CD4-positive, alpha-beta T cell treated with Interleukin-21 for 1 hour (primary cell): ENCODE measurements around the gene PCYT2.

Source experiments
- DNase-seq: peaks from one replicate; pipeline ENCODE4 v3.0.0-alpha.2; 2020

The PCYT2 gene

GRCh38 chr17:81942167-81942553, 31.0 kb upstream of the PCYT2 start:
- DNase-seq = no peak

GRCh38 chr17:81941484-81942166, 30.4 kb upstream of the PCYT2 start:
- DNase-seq = no peak

DNA sequence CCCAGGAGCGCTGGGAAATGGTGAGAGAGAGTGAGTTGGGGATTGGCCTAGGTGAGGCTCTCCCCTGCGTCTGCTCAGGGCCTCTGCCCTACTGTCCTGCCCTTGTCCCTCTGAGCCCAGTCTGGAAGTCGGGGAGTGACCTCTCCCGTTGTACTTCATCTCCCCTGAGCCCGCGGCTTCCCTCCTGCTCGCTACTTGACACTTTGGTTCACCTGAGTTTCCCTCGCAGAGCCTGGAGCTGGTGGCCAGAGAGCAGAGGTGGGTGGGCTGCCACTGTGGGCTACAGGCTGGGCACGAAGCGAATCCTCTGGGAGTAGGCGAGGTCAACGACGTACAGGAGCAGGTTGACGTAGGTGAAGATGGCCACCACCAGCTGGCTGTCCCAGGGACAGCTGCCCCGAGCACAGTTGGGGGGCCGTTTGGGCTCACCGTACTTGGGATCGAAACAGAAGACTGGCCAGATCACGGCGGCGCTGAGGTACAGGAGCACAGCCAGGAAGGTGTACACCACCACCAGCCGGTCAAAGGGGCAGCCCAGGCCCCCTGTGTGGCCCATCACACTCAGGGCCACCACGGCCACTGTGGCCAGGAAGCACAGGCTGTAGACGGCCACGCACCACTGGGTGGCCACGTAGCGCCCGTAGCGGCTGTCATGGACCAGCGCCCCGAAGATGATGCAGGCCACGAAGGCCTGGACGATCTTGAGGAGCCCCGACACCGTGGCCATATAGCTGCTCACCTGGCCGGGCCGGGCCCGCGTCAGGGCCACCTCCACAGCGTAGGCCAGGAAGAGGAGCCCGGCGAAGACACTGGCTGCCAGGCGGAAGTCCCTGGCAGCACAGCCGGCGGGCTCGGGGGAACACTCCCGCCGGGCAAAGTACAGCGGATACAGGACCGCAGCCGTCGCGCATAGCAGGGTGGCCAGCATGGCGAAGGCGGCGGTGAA, 29.6 kb upstream of the PCYT2 start:
- DNase-seq = no peak

DNA sequence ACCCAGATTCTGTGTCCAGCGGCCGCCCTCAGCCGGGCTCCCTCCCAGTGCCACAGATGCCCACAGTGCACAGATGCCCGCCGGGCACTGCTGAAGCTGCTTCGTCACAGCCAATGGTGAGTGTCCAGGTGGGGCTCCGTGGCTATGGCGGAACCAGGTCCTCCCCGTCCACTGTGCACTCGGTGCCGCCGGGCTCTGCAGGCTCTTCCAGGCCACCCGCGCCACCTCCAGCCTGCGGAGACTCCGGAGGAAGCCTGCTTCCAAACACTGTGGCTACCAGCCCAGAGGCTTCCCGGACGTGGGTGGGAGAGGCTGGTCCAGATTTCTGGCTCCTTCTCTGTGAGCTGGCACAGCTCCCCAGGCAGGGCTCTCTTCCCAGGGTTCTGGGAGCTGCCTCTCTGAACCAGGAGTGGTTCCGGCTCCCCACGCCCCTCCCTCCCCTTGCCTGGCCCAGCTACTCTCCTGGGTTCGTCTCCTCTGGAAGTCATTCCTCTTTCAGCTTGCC, 28.7 kb upstream of the PCYT2 start:
- DNase-seq = no peak

- DNase-seq = no peak
These were observed 28.0 kb upstream of the PCYT2 start for GRCh38 chr17:81939218-81939617.

DNA sequence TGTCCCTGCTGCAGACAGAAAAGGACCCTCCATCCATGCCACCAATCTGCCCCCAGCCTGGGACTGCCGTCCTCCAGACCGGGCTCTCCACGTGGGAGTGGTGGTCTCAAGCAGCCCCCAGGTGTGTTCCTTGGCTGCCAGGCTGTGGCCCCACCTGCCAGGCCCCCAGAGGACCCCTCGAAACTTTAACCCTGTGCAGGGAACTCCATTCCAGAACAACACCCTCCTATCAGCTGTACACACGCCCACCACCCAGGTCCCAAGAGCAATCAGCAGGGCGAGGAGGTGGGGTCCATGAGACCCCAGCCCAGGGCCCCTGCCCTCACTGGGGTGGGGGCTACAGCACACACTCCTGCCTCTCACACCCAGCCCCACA, 24.5 kb upstream of the PCYT2 start:
- no peak for DNase-seq

DNA sequence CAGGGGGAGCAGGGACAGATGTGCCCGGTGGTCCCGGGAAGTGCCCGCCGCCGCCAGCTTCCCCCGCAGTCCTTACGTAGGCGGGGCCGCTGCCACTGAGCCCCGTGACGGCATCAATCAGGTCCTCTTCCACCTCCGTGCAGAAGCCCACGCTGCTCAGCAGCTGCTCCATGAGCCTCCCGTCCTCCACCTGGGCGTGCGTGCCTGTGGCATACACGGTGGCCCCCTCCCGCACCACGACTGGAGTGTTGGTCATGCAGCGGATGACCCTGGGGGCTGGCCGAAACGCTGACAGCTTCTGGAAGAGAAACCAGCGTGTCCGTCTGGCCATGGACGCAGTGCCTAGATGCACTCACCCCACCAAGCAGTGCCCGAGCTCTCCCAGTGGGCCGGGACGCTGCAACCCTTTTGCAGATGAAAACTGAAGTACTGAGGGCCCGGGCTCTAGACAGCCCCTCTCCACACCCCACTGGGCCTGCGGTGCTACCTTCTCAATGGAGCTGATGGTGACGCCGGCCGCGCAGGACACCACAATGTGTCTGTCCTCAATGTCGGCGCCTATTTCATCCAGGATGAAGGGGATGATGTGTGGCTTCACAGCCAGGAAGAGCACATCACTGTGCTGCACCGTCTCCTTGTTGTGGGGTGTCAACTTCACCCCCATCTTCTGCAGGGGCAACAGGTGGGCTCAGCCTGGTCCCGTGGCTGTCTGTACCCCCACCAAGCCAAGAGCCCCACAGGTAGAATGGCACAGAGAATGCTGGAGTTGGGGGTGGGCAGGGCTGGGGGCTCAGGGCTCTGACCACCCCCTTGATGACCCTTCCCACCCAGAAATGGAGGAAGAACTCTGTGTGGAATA, 23.9 kb upstream of the PCYT2 start:
- DNase-seq = no peak

DNA sequence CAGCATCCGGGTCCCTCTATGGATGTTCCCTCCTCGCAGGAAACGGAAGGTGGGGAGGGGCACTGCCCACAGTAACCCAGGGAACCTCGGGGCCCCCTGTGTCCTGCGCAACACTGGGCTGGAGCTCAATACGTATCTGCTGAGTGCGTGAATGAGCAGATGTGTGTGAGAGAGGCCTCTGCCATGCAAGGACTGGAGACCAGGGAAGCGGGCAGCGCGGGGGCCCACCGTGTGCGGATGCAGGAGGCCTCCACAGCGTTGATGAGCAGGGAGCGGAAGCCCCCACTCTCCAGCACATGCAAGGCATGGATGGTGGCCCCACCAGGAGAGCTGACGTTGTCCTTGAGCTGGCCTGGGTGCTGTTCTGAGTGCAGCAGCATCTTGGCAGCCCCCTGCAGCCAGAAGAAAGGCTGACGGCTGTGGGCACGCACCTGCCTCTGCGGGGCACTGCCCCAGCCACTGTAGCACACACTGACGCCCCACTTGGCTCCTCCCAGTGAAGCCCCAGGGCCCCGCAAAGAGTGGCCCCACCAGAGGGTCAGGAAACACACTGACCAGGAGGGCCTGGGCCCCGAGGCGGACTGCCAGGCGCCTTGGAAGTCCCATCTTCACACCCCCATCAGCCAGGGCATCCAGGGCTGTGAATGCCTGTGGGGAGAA, 23.0 kb upstream of the PCYT2 start:
- DNase-seq = no peak

DNA sequence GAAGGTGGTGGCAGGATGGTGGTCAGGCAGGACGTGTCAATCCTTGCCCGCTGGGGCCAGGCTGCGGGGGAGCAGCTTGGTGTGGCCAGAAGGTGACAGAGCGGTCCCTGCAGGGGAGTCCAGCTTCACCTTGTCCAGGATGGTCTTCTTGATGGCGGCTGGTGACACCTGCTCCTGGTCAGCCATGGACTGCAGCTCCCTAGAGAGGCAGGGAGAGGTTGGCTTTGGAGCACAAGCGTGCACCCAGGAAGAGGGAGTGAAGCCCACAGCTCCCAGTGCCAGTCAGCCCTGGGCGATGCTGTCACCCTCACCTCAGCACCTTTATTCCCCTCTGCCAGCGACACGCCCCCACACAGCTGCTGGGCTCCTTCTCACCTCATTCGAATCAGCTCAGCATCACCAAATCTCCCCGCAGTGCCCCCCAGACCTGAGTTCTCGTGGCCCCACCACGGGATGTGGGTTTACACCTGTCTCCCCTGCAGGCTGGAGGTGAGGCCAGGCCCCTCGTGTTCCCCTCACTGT, 22.0 kb upstream of the PCYT2 start:
- DNase-seq = no peak

GRCh38 chr17:81932333-81932983, 21.3 kb upstream of the PCYT2 start:
- no peak for DNase-seq

- DNase-seq = no peak
These were observed 20.5 kb upstream of the PCYT2 start for GRCh38 chr17:81931557-81932332.

DNA sequence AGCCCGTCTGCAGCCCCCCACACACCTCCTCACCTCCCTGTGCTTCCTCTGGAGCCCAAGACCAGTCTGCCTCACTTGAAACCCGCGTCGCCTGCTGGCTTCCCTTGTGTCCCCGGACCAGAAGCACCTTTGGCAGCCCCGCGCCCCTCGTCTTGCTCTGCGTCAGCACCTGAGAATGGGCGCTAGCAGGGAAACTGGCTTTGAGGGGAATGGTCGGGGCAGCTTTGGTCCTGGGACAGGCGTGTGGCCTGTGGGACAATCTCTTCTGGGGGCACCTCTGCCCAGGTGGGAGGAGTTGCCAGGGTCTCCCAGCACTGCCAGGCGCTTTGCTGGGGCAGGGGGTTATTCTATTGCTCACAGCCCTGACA, 20.0 kb upstream of the PCYT2 start:
- no peak for DNase-seq

DNA sequence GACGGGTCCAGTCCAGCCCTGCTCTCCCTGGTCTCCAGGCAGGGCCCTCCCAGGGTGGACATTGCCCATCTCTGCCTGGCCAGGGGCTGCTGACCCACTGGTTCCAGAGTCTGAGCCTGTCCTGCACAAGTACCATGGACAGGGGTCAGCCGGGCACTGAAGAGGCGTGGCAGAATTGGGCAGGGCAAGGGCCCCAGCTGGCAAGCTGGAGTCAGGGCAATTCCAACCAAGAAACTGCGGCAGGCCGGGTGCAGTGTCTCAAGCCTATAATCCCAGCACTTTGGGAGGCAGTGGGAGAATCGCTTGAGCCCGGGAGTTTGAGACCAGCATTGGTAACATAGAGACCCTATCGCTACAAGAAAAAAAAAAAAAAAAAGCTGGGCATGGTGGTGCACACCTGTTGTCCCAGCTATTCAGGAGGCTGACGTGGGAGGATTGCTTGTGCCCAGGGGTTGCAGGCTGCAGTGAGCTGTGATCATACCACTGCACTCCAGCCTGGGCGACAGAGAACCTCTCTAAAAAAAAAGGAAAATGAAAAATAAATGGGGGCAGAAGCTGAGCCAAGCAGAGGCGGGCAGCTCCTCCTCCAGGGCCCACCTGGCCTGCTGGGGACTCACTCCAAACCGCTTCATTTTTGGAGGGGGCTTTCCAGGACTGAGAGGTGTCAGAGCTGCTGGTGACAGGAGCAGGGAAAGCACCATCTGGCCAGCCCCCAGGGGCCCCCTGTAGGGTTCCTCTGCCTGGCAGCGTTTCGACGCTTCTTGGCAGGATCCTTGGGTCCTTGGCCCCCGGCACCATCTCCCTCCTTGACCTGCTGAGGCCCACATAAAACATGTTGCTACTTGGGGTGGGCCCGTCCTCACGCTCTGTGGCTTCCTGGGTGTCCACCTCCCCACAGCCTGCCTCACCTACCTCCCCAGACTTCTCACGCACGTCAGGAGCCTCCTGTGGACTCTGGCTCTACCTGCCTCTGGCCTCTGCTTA, 19.2 kb upstream of the PCYT2 start:
- DNase-seq = no peak

DNA sequence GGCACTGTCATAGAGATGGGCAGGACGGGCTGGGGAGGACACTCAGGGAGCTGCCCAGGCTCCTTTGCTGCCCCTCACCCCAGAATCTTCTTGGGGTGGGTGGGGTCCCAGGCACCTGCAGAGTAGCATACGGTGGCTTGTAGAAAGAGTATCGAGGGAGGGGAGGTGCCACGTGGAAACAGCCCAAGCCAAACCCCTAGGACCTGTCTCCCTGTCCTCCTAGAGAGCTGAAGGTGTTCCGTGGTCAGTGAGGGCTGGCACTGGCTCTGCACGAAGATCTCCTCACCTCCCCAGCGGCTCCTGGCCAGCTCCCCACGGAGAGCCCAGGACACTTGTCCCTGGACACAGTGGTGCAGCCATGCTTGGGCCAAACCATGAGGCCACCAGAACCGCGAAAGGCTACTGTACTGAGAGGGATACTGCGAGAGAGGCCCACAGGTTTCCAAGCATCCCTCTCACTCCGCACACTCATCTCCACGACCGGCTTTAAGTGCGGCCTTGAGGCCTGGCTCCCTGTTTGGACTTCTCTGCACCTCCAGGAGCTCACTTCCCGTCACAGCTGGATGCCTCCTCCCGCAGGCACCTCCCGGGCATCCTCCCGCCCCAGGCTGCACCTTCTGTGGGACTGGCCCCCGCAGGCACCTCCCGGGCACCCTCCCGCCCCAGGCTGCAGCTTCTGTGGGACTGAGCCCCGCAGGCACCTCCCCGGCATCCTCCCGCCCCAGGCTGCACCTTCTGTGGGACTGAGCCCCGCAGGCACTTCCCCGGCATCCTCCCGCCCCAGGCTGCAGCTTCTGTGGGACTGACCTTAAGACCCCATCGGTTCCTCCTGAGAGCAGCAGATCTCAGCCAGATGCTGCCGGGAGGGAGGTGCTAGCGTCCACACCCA, 18.3 kb upstream of the PCYT2 start:
- DNase-seq = no peak

GRCh38 chr17:81928544-81929252, 17.5 kb upstream of the PCYT2 start:
- DNase-seq = no peak

DNA sequence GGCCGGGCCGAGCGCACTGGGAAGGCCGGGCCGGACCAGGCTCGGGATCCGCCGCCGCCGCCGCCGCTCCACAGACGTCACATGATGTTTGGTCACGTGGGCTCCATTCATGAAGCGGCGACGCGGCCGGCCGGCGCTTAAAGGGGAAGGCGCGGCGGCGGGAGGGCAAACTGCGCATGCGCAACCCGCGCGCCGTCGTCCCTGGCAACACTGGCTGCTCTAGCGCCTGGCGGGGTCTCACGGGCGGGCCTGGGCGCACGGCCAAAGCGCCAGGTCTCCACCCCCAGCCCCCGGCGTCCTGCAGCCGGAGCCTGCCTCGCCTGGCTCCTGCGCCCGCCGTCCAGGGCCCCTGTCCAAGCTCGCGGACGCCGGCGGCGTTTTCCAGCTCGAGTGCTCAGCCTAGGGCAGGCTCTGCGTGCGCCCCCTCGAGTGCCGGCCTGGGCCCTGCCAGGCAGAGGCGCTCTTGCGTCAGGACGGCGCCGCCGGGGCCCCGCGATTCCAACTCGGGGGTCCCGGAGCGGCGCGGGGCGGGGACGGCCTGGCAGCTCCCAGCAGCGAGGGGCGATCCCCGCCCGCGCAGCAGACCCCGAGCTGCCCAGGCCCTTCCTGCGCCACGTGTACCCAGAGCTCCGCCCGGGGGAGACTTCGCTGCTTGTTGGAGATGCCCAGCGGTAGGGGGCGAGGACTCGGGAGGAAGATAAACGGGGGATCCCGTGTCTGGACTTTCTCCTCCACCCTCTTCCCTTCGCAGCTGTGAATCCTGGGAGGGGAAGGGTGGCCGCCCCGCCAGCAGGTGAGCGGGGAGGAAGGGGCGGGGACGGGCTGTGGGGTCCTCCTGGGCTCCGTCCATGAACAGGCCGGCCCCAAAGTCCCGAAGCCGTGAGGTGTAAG, 16.7 kb upstream of the PCYT2 start, which contains the start of gene MAFG:
Gene MAFG (minus strand): TSS at position 83 of the 891 bp plus-strand sequence. CDS start 4,550 bp downstream, outside the sequence.
- peak; percentile 90 for DNase-seq

DNA sequence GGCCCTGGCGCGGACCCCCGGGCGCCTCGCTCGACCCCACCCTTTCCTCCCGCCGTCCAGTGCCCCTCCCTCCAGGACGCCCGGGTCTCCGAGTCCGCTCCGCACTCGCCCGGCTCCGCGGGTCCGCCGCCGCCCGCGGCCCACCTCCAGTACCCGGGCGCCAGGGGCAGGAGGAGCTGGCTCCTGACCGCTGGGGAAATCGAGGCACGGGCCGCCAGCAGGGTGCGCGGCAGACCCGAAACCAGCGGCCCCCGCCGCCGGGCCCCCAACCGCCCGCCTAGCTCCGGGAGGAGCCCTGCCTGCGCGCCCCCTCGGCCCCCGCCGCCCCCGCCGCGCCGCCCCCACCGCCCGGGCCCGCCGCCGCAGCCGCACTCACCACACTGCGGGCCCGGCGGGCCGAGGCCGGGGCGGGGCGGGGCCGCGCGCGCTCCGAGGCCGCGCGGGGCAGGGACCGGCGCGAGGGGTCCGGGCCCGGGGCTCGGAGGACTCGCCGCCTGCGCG, 16.0 kb upstream of the PCYT2 start:
- DNase-seq = no peak
